ES-I3 (cell line): ENCODE results near the gene ATP5PD.
"Not testable (repeated sequence)": the region's sequence is repeated elsewhere in the genome, so short reads cannot be mapped to it uniquely, and the experiment has no call there.

Experiments
- H3K36me3 ChIP-seq: 2 replicates; pipeline ENCODE4 v1.6.1; 2013; ENCODE audit warnings: mild to moderate bottlenecking, low read length, control low read depth, moderate library complexity; ENCODE audit not compliant: insufficient read depth
- H3K4me1 ChIP-seq: 2 replicates; pipeline ENCODE4 v1.6.1; 2013; ENCODE audit warnings: mild to moderate bottlenecking, control low read depth, low read length; ENCODE audit not compliant: insufficient read depth
- H3K9ac ChIP-seq: 2 replicates; pipeline ENCODE4 v1.6.1; 2013; ENCODE audit warnings: low read depth, mild to moderate bottlenecking, low read length, moderate library complexity
- H3K9me3 ChIP-seq: 2 replicates; pipeline ENCODE4 v1.6.1; 2013; ENCODE audit warnings: mild to moderate bottlenecking, low read length, moderate library complexity; ENCODE audit not compliant: control insufficient read depth, insufficient read depth

ATP5PD gene

DNA sequence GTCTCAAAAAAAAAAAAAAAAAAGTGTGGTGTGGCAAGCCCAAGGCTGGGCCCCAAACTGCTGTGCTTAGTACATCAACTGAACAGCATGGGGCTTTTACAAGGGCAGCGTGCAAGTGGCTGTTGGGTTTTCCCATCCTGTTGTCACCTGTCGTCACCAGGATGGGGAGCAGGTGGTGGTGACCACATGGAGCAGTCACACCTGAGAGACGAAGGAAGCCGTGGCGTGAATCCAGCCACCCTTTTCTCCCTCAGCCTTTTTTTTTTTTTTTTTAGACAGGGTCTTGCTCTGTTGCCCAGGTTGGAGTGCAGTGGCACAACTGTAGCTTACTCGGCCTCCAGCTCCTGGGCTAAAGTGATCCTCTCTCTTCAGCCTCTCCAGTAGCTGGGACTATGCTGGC, 38.4 kb downstream of the ATP5PD start:
- H3K36me3 ChIP-seq: no peaks in the 10 kb centered on the region
- H3K9ac ChIP-seq: no peak overlapping the region
- no peaks in the 10 kb centered on the region for H3K9me3 ChIP-seq
- H3K4me1 ChIP-seq: peaks cover 10% of the 10 kb centered on the region

DNA sequence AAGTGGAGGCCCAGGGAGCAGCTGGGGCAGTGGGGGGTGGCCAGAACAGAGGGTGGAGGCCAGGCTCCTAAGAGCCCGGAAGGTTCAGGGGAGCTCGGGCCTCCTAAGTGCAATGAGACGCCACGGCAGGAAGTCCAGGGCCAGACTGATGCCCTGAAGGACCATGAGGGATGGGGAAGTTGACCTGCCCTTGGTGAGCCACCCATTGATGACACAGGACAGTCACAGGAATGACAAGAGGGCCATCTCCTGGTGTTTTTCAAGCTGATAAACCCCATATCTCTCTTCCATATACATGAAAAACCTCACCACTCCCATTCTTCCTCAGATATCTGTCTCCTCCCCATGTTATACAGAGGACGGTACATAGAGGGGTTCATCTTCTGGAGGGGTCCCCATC, 40.1 kb downstream of the ATP5PD start:
- H3K4me1 ChIP-seq: peaks cover 6% of the 10 kb centered on the region
- no peak overlapping the region for H3K9ac ChIP-seq
- no peaks in the 10 kb centered on the region for H3K9me3 ChIP-seq

DNA sequence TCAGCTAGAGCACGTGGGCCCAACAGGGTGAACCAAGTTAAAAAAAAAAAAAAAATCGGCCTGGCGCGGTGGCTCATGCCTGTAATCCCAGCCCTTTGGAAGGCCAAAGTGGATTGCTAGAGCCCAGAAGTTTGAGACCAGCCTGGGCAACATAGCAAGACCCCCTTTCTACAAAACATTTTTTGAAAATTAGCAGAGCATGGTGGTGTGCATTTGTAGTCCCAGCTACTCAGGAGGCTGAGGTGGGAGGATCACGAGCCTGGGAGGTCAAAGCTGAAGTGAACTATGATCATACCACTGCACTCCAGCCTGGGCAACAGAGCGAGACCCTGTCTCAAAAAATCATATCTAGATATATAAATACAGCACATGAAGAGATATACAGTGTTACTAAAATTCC, 40.7 kb downstream of the ATP5PD start:
- not testable (repeated sequence) for H3K4me1 ChIP-seq, H3K36me3 ChIP-seq, H3K9me3 ChIP-seq, H3K9ac ChIP-seq

More for the DNA sequence above, 40.1 kb downstream of the ATP5PD start:
- peaks cover under 1% of the 10 kb centered on the region; the same call in 1 of the 2 replicates for H3K36me3 ChIP-seq

DNA sequence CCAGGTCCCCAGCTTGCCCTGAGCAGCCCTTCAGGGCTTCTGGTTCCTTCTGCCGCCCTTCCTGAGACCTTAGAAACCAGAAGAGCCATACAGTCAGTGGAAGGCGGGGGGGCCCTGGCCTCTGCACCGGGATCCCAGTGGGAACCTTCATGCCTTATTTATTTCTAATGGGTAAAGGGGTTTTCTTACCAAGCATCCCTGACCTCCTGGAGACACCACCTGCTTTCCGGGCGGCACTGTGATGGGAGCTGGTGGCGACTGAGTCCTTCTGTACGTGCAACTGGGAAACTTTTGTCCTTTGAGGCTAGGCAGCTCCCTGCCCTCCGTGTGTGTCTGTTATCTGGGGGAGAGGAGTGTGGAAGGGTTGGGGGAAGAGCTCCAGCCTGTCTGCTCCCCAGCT, 41.5 kb downstream of the ATP5PD start:
- H3K9ac ChIP-seq: no peak overlapping the region
- H3K36me3 ChIP-seq: peaks cover 5% of the 10 kb centered on the region; the same call in 1 of the 2 replicates
- H3K4me1 ChIP-seq: no peaks in the 10 kb centered on the region
- H3K9me3 ChIP-seq: no peaks in the 10 kb centered on the region

DNA sequence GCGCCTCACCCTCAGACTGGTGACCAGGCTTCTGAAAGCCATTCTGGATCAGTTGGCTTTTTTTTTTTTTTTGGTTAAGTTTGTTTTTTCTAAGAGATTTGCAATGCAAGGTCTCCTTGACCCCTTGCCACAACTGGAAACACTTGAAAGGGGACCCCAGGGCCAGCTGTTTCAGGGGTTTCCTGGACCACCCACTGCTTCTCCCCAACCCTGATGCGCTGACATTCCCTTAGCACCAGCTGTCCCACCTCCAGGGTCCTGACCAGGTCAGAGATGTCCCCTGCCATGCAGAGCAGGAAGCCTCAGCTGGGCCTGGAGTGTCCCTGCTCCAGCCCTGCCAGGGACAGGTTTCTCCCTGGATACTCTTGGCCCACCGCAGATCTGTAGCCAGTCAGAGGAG, 42.4 kb downstream of the ATP5PD start:
- Histone ChIP-seq H3K9me3 (no peaks in the 10 kb centered on the region), H3K4me1 (no peaks in the 10 kb centered on the region), H3K36me3 (peaks cover 5% of the 10 kb centered on the region; the same call in 1 of the 2 replicates), H3K9ac (no peak overlapping the region)

DNA sequence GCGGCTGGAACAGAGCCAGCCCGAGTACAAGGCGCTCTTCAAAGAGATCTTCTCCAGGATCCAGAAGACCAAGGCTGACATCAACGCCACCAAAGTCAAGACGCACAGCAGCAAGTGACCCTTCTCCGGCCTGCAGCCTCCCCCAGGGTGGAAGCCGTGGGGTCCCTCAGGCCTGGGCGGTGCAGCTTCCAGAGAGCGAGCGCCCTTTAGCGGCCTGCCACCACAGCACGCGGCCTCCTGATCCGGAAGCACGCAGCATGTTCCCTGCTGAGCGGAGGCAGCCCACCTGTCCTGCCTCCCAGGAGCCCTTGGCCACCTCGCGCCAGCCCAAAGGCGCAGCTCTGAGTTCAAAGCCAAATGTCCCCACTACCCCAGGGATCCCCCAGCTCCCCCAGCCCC, 42.8 kb downstream of the ATP5PD start:
- Histone ChIP-seq H3K9me3 (no peaks in the 10 kb centered on the region), H3K4me1 (no peaks in the 10 kb centered on the region), H3K9ac (no peak overlapping the region), H3K36me3 (peaks cover 5% of the 10 kb centered on the region; the same call in 1 of the 2 replicates)

DNA sequence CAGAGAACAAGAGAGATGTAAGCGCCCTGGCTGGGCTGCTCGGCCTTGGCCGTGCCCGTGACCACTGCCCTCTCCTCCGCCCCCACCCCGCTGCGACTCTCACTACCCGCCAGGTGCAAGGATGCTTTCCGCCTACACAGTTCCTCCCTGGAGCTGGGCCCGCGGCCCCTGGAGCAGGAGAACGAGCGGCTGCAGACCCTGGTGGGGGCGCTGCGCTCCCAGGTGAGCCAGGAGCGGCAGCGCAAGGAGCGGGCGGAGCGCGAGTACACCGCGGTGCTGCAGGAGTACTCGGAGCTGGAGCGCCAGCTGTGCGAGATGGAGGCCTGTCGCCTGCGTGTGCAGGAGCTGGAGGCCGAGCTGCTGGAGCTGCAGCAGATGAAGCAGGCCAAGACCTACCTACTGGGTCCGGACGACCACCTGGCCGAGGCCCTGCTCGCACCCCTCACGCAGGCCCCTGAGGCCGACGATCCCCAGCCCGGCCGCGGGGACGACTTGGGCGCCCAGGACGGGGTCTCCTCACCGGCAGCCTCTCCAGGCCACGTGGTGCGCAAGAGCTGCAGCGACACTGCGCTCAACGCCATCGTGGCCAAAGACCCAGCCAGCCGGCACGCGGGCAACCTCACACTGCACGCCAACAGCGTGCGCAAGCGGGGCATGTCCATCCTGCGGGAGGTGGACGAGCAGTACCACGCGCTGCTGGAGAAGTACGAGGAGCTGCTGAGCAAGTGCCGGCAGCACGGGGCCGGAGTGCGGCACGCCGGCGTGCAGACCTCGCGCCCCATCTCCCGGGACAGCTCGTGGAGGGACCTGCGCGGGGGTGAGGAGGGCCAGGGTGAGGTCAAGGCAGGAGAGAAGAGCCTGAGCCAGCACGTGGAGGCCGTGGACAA, 43.5 kb downstream of the ATP5PD start:
- peaks cover 5% of the 10 kb centered on the region; the same call in 1 of the 2 replicates for H3K36me3 ChIP-seq
- H3K9me3 ChIP-seq: no peaks in the 10 kb centered on the region
- H3K4me1 ChIP-seq: no peaks in the 10 kb centered on the region
- no peak overlapping the region for H3K9ac ChIP-seq

DNA sequence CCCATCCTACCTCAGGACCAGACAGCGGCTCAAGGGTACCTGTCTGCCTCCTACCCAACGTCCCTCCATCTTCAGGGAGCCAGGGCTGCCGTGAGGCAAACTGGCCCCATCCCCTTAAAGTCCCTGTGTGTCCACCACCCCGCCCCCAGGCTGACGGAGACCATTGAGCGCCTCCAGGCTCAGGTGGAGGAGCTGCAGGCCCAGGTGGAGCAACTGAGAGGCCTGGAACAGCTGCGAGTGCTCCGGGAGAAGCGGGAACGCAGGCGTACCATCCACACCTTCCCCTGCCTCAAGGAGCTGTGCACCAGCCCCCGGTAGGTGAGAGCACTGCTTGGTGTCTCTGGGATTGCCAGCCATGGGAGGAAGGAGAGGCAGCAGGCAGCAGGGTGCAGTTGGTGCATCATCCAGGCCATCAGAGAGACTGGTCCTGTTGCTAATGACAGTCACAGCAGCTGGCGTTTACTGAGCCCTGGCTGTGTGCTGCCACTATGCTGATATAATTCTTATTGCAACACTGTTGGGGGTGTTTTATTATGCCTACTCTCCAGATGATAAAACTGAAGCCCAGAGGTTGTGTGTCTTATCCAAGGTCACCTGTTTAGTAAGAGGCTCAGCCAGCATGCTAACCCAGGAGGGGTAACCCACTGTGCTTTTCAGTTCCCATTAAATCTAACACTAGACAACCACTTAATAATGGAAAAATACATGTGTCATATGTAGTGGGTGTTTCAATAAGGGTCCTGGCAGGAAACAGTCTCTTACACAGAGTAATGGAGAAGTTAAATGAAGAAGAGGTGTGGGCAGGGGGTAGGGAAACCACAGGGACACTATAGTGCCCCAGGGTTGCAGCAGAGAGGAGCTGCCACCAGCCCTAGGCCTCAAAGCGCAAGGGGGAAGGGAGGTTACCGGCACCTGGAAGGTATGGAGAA, 44.6 kb downstream of the ATP5PD start:
- Histone ChIP-seq H3K36me3 (peaks cover 5% of the 10 kb centered on the region; the same call in 1 of the 2 replicates), H3K9ac (no peak overlapping the region), H3K4me1 (no peaks in the 10 kb centered on the region), H3K9me3 (no peaks in the 10 kb centered on the region)

DNA sequence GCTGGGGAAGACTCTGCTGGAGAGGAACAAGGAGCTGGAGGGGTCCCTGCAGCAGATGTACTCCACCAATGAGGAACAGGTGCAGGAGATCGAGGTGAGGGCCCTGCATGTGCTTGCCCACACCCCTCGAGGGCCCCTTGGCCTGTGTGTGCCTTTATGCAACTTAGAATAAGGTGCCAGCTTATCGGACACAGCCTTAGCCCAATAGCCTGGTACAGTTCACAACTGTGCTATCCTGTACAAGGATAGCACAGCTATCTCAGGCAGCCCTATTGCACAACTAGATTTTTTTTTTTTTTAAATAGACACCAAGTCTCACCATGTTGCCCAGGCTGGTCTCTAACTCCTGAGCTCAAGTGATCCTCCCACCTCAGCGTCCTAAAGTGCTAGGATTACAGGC, 47.2 kb downstream of the ATP5PD start:
- H3K36me3 ChIP-seq: peaks cover 5% of the 10 kb centered on the region; the same call in 1 of the 2 replicates
- H3K9ac ChIP-seq: no peak overlapping the region
- no peaks in the 10 kb centered on the region for H3K4me1 ChIP-seq
- no peaks in the 10 kb centered on the region for H3K9me3 ChIP-seq

DNA sequence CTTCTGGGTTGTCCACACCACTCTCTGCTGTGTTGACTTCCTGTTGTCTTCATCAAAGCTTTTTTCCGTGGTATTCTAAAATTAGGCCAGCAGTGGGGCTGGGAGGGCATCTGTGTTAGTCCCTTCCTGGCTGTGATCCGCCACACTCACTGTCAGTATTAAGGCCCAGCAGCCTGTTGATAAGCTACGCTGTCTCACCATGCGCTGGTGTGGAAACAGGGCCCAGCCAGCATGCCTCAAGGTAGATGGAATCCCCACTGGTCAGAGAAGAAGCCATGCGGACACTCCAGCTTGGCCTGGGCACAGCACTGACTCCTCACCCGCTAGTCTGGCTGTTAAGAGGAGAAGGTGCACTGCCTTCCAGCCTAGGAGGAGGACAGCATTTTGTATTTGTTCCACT, 48.0 kb downstream of the ATP5PD start:
- H3K36me3 ChIP-seq: peaks cover 5% of the 10 kb centered on the region; the same call in 1 of the 2 replicates
- no peak overlapping the region for H3K9ac ChIP-seq
- no peaks in the 10 kb centered on the region for H3K9me3 ChIP-seq
- no peaks in the 10 kb centered on the region for H3K4me1 ChIP-seq

DNA sequence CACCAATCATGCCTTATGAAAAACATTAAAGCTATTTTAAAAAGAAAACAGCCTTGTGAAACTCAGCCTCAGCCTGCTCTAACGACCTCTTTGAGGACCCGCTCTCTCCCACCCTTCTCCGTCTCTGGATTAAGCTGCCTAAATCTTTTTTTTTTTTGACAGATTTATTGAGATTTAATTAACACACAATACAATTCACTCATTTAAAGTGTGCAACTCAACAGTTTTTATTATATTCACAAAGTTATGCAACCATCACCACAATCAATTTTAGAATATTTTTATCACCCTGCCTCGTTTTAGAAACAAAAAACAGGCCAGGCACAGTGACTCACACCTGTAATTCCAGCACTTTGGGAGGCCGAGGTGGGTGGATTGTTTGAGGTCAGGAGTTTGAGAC, 50.9 kb downstream of the ATP5PD start:
- Histone ChIP-seq H3K4me1 (no peaks in the 10 kb centered on the region), H3K36me3 (no peaks in the 10 kb centered on the region), H3K9me3 (no peaks in the 10 kb centered on the region), H3K9ac (no peak overlapping the region)

DNA sequence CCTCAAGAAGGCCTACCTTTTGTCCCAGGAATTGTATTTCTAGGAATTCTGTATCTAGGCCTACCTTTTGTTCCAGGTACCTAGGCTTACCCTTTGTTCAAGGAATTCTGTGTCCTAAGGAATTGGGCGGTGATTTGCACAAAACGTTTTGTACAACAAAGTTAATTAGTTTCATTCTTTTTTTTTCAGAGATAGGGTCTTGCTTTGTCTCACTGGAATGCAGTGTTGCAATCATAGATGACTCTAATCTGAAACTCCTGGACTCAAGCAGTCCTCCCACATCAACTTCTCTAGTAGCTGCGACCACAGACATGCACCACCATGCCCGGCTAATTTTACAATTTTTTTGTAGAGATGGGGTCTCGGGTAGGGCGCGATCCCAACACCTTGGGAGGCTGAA, 52.3 kb downstream of the ATP5PD start:
- H3K4me1 ChIP-seq: no peaks in the 10 kb centered on the region
- H3K9ac ChIP-seq: no peak overlapping the region
- H3K9me3 ChIP-seq: no peaks in the 10 kb centered on the region
- no peaks in the 10 kb centered on the region for H3K36me3 ChIP-seq

DNA sequence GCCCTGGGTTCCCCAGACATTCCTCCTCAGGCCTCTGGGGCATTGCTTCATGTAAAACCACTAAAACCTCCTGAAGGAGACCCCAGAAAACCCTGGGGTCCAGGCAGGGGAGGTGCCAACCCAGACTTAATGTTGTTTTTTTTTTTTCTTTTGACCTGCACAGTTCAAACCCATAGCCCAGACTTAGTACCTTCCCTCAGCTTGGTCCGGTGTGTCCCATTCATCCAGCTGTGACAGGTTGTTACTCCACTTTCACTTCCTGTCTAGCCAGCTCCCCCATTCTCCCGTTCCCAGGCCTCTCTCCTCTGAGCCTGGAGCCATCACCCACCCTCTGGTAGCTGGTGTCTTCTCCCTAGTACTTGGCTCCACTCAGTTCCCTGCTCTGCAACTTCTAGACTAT, 54.5 kb downstream of the ATP5PD start:
- H3K9ac ChIP-seq: no peak overlapping the region
- peaks cover 5% of the 10 kb centered on the region; the same call in 1 of the 2 replicates for H3K4me1 ChIP-seq

DNA sequence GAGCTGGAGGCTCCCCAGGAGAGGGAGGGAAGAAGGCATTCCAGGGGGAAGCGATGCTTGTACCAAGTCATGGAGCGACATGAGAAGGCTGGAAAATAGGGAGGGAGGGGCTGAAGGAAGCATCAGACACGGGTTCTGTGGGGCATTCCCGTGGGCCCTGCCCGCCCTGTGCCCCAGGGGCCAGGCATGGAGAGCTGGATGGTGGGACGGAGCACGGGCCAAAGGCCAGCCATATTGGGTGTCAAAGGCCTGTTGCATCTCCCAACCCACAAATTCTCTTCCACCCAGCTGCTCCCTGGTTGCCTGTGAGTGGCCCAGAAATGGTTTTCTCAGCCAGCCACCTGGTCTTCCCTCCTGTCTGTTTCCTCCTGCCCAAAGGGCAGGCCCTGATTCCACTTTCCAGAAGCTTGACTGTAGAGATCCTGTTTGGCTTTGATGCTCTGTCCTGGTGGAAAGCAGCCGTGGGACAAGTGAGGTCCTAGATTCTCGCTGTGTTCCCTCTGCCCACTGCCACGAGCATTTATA, 56.1 kb downstream of the ATP5PD start:
- Histone ChIP-seq H3K9ac (no peak overlapping the region), H3K9me3 (no peaks in the 10 kb centered on the region), H3K4me1 (peaks cover 7% of the 10 kb centered on the region; the same call in 1 of the 2 replicates), H3K36me3 (no peaks in the 10 kb centered on the region)

More for the DNA sequence above, 54.5 kb downstream of the ATP5PD start:
- H3K36me3 ChIP-seq: no peaks in the 10 kb centered on the region
- H3K9me3 ChIP-seq: no peaks in the 10 kb centered on the region
